ENCODE measurements around the gene NSUN2. TPM values are rescaled to one million over a fixed set of nuclear protein-coding genes. Genes with fewer than 3 reads are reported as not detected.

The NSUN2 gene
- total and polyA plus RNA-seq, 2 experiments from 2014 or later, result 65.4 to 112 TPM

DNA sequence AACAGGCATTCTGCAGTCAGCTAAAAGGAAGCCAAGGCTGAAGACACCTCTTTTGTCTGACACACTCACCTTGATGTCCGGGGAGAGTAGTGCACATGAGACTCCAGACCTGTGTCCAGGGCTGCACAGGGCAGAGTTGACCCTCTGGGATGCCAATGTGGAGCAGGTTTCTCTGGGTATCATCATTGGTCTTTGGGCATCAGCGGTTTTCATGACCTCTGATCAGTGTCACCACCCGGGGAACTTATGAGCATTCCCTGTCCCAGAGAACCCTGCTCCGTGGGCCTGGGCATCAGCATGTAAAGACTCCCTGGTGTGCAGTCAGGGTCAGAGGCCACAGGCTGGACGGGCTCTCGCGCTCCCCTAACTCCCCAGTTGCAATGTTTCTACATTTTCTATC, 80.2 kb downstream of the NSUN2 start (continued):
- TF ChIP-seq ZNF462 (CRISPR knock-in tag; IDR thresholded peaks at IDR 0.05) (no peak), CREB1 (CRISPR knock-in tag; IDR thresholded peaks at IDR 0.05; ENCODE audit: low read depth) (no peak)

DNA sequence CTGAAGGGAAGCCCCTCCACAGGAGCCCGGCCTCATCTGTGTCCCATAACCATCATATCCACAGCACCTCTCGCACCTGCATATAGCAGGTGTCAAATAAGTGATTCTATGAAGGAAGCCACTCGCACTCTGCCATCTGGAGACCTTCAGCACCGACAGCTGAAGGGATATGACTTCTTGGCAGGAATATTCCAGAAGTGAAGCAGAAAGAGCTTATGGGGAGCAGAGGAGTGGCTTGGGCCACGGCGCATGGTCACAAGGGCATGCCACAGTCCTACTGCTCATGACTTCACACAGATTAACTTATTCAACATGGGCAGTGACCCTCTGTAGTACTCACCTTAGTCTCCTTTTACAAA, 80.9 kb downstream of the NSUN2 start:
- peaks cover 11% of the 10 kb centered on the region for H3K27me3 Mint-ChIP-seq (ENCODE audit: insufficient read depth, low read depth, poor library complexity)
- ATAC-seq, result no peak
- H3K4me1 Mint-ChIP-seq, result no peaks in the 10 kb centered on the region
- no peak overlapping the region for H3K4me3 Mint-ChIP-seq
- peaks cover 3% of the 10 kb centered on the region for H3K9me3 Mint-ChIP-seq
- no peak overlapping the region for H2AFZ ChIP-seq
- no peak overlapping the region for H3K4me2 ChIP-seq
- no peaks in the 10 kb centered on the region for H3K4me1 ChIP-seq (ENCODE audit: insufficient read depth)
- no peaks in the 10 kb centered on the region for H3K79me2 ChIP-seq (replicated peaks; ENCODE audit: insufficient read depth)
- H3K36me3 Mint-ChIP-seq (ENCODE audit: low read depth), result peaks cover 3% of the 10 kb centered on the region; the same call in 1 of the 3 replicates
- H4K20me1 ChIP-seq (replicated peaks; ENCODE audit: insufficient read depth), result no peaks in the 10 kb centered on the region
- no peaks in the 10 kb centered on the region for H3K27me3 ChIP-seq (ENCODE audit: insufficient read depth)
- H3K27ac ChIP-seq (ENCODE audit: low read depth), result no peak overlapping the region
- H3K36me3 ChIP-seq (ENCODE audit: insufficient read depth), result no peaks in the 10 kb centered on the region
- H3K9me2 ChIP-seq (ENCODE audit: insufficient read depth), result 0 out of 2 replicates have a peak, but pooled peaks cover 3% of the 10 kb centered on the region
- H3F3A ChIP-seq (replicated peaks; ENCODE audit: low read depth), result no peaks in the 10 kb centered on the region
- H3K4me3 ChIP-seq, result no peak overlapping the region
- no peak overlapping the region for H3K27ac Mint-ChIP-seq
- DNase-seq (ENCODE audit: low spot score), result no peak
- TF ChIP-seq JUNB (IDR thresholded peaks at IDR 0.05; ENCODE audit: unreplicated experiment), result no peak
- no peak for TF ChIP-seq REST (IDR thresholded peaks at IDR 0.05; ENCODE audit: unreplicated experiment)
- TF ChIP-seq ZNF114 (CRISPR knock-in tag; IDR thresholded peaks at IDR 0.05), result no peak
- no peak for TF ChIP-seq STAT1 (IDR thresholded peaks at IDR 0.05; ENCODE audit: unreplicated experiment)
- TF ChIP-seq, protein P1, sequence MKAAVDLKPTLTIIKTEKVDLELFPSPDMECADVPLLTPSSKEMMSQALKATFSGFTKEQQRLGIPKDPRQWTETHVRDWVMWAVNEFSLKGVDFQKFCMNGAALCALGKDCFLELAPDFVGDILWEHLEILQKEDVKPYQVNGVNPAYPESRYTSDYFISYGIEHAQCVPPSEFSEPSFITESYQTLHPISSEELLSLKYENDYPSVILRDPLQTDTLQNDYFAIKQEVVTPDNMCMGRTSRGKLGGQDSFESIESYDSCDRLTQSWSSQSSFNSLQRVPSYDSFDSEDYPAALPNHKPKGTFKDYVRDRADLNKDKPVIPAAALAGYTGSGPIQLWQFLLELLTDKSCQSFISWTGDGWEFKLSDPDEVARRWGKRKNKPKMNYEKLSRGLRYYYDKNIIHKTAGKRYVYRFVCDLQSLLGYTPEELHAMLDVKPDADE (IDR thresholded peaks at IDR 0.05), result no peak
